Measurements from ENCODE around the gene TUBA4A.

DNA sequence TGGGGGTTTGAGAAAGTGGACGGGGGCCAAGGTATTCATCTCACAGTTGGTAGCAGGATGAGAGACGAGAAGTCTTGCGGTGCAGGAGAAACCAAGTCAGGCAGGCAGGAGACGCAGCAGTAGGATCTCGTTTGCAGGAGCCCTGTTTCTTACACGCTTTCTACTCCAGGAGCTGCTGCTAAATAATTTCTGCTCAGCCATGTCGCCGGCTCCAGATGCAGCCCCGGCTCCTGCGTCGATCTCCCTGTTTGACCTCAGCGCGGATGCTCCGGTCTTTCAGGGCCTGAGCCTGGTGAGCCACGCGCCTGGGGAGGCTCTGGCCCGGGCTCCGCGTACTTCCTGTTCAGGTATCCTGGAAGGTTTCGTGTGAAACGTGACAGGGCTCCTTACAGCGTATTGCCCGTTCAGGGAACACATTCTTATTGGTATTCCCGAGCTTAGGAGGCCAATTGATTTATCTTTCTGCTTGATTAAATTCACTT lies 23.6 kb downstream of the TUBA4A start:
- TF ChIP-seq RNF2 (IDR thresholded peaks at IDR 0.05; ENCODE audit: borderline replicate concordance, low read depth, low read length, missing control alignments, poor library complexity, severe bottlenecking) (no peak), POLR2A (IDR thresholded peaks at IDR 0.05; ENCODE audit: control extremely low read depth in 1 of 2, low read depth in 2 of 2, low read length in 2 of 2) (peak in 1 of 2 experiments; percentile 24; a peak in 2 of 3 replicates), CTCF (IDR thresholded peaks at IDR 0.05; ENCODE audit: control extremely low read depth in 1 of 3, insufficient read depth in 1 of 3, low read depth in 1 of 3, low read length in 3 of 3) (no peak), EP300 (IDR thresholded peaks at IDR 0.05; ENCODE audit: borderline replicate concordance in 1 of 2, low read depth in 2 of 2, low read length in 2 of 2) (no peak), JUND (IDR thresholded peaks at IDR 0.05; ENCODE audit: low read length) (no peak), BACH1 (IDR thresholded peaks at IDR 0.05; ENCODE audit: low read length) (no peak)

All from H1 (cell line).